GM21528 (cell line): ENCODE data around the gene TTC6.
"Not testable (repeated sequence)": the region's sequence is repeated elsewhere in the genome, so short reads cannot be mapped to it uniquely, and the experiment has no call there.

Experiments
- ATAC-seq: cut with Tn5 transposase; IDR thresholded peaks from one replicate; pipeline ENCODE4 v1.9.1; 2021; ENCODE audit warnings: mild to moderate bottlenecking, moderate library complexity; ENCODE audit not compliant: unreplicated experiment, low FRiP score

The TTC6 gene, protein sequence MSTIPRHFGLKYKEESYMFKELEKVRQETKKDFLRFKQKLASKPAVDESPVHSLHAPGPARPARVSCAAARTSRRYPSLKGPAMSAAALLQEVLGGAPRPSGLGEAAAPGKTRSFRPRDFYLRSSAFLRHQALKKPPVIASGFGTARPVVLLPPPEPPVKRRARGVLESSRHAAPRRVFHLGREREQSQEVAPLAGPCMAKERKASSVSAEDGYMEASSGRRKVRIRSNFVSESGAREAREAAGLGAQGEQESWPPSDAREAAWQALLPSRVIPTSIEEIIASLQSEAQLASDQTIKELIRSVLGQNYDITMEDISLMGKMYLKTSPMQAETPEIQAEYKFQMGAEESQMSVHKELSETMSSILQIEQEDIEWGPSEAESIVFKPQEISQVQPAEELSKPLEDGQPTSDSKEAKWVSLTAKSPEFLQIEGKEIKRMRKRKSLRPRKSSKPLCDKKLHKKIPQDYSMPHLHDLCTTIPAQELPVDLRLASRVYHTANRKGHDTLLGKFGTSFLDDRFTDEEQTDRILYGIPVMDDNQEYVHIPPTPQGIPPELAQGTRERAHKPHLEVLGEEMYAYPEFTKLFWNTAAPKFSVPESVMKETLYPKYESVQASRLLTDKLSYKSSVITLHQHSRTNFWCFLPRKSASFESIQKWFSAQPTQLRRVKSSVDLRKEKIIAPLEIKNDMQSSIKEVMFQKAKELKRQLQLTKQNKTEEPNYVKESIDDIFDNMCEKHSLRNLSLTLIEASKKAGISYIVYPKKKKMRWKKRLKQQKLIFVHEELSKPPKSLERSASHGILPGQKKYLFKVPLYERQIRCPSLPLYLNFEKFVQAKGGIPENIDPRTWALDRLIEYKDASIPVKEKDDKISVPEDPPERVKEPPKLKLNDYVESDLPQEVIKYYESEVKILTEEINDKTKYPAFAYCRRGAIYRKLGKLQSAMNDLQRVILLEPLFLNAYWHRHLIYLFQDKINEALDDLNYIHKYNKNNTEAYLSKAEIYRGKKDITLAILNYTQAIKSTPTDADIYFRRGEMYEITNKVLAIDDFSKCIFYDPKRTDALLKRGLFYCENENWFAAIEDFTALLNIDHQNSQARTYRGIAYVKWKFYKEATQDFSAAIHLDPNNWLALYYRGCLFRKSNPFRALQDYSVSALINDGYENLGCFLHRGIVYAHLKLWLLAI (N-terminal part only)

GRCh38 chr14:37594971-37595808 is at the start of gene TTC6, which contains the start of gene FOXA1:
TTC6 (plus strand) TSS chr14:37595629; CDS start chr14:37622065, 26,436 bp downstream.
FOXA1 (minus strand) TSS chr14:37595249; CDS start chr14:37594972, 277 bp downstream.
- ATAC-seq: no peak

DNA sequence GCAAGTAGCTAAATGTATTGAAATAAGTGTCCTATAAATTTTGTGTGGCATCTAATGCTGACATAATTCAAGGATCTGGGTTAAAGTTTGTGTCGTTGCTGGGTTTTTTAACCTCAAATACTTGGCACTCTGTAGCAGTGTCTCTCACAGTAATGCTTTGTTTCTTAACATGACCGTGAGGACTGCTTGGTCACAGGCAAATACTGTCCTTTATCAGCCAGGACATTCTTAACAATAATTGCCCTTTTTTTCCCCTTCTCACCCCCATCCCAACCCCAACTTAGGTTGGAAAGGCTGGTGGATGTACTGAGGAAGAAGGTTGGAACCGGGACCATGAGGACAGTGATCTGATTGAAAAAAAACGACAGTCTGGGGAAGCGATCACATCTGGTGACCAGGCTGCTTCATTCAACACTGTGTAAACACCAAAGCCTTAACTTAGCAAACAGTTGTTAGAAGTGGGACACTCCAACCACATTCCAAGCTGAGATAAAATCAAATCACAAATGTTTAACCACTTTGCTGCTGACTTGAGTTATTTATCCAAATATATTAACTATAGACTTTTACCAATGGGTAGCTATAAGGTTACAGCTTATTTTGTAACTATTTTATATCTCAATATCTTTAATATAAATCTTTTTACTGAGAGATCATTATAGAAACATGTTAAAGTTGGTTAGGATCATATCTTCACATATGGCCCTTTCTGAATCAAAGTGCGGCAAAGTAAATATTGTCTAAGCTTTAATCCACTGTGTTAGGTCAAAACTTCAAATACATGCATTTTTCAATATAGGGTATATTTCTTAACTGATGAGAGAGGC is 48.6 kb upstream of the TTC6 start:
- no peak for ATAC-seq

- no peak for ATAC-seq
These were observed 44.9 kb upstream of the TTC6 start for GRCh38 chr14:37550511-37550910.

GRCh38 chr14:37551119-37551518 is 44.3 kb upstream of the TTC6 start:
- ATAC-seq: no peak

DNA sequence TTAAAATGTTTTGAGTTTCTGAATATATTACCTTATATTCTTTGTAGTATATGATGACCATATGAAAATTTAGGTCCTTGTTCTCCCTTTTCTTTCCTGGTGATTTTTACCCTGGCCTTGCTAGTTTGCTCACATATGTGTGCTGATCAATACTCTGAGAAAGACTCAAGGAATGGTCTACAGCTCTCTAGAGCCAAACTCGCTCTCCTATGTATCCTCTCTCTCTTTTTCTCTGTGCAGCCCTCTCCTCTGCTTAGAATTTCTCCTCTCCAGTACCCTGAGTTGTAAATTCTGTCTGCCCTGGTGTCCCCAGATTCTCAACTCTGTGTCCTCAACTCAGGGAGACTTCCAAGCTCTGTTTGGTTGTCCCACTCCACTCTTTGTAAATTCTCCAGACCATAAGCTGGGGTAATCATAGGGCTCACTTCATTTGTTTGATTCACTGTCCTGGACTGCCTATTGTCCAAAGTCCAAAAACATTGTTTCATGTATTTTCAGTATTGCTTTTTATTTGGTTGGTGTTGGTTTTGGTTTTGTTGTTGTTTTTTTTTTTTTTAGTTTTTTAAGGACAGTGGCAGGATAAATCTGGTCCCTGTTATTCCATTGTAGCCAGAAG is 41.4 kb upstream of the TTC6 start:
- no peak for ATAC-seq

- ATAC-seq: not testable (repeated sequence)
These were observed 39.8 kb upstream of the TTC6 start for GRCh38 chr14:37555596-37555995.

DNA sequence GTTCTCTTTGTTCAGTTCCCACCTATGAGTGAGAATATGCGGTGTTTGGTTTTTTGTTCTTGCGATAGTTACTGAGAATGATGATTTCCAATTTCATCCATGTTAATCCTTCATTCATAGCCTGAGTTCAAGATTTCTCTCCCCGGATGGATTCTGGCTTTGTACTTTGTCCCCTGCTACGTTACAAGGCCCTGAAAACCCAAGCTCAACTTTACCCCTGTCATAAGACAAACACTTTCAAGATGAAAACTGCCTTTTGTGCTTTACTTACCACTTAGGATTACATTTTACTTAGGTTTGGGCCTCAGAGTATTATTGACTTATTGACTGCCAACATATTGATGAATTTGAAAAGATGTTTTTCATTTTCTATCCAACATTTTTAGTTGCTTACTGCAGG is 36.7 kb upstream of the TTC6 start:
- ATAC-seq: no peak

DNA sequence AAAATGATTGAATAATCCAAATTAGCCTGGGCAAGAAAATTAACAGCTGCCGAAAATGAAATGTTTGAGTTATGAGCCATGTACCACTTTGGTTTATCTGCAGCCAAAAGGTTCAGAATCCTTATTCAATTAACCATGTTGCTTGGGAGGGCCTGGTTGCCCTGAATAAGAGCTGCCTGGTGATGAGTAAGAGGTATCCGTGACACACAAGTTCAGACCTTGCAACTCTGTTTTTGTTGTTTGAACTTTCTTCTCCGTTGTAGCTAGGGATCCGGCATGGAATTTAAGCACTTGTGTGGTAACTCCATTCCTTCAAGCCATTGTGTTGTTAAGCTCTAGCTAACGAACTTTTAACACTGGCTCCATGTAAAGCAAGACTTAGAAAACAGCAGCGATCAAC is 36.0 kb upstream of the TTC6 start:
- ATAC-seq: no peak

DNA sequence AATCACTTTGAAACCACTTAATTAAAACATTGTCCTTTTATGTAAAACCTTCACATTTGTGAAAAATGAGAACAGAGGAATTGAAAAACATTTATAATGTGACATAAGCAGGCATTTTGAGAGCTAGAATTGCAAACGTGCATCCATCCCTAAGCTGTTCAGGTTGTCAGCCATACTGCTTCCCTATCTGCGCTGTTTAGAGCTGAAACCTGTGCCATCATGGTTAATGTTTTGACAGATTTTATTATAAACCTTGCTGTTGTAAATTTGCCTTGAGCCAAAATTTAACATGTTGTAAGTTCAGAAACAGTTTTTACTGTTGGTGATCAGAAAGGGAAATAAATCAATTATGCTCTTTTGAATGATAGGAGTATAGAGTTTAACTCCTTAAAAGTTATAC is 32.2 kb upstream of the TTC6 start:
- ATAC-seq: no peak

GRCh38 chr14:37565550-37565949 is 29.9 kb upstream of the TTC6 start:
- no peak for ATAC-seq

GRCh38 chr14:37566811-37567371 is 28.5 kb upstream of the TTC6 start:
- no peak for ATAC-seq

- ATAC-seq: no peak
These were observed 25.7 kb upstream of the TTC6 start for GRCh38 chr14:37569729-37570128.

DNA sequence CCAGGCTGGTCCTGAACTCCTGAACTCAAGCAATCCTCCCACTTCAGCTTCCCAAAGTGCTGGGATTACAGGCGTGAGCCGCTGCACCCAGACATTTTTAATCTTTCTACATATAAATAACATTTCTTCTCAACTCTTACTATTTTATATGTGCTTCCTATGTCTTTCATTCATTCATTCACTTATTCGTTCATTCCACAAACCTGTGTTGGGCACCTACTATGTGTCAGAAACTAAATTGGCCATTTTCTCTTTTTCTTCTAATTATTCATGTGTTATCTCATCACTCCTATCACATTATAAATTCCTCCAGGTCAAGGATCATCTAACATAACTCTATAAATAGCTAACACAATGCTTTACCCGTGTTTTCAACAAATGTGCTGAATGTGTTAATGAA is 24.0 kb upstream of the TTC6 start:
- ATAC-seq: no peak

GRCh38 chr14:37573356-37573755 is 22.1 kb upstream of the TTC6 start:
- ATAC-seq: no peak

DNA sequence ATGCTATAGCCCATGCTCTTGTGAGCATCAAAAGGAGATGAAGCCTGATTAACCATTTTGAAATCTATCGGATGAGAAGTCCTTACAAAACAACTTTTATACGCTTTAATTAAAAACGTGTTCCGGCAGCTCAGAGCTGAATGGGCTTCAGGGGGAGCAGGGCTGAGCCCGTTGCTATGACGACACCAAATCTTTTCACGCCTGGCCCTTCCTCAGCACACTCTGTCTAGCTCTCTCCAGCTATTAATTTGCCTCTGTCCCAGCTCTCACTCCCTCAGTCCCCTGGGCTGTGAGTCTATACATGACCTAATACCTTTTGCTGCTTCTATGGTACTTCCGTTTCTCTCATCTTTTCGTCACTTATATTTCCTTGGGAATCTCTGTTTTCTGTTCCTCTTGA is 16.2 kb upstream of the TTC6 start:
- no peak for ATAC-seq

- no peak for ATAC-seq
These were observed 15.3 kb upstream of the TTC6 start for GRCh38 chr14:37580146-37580545.

DNA sequence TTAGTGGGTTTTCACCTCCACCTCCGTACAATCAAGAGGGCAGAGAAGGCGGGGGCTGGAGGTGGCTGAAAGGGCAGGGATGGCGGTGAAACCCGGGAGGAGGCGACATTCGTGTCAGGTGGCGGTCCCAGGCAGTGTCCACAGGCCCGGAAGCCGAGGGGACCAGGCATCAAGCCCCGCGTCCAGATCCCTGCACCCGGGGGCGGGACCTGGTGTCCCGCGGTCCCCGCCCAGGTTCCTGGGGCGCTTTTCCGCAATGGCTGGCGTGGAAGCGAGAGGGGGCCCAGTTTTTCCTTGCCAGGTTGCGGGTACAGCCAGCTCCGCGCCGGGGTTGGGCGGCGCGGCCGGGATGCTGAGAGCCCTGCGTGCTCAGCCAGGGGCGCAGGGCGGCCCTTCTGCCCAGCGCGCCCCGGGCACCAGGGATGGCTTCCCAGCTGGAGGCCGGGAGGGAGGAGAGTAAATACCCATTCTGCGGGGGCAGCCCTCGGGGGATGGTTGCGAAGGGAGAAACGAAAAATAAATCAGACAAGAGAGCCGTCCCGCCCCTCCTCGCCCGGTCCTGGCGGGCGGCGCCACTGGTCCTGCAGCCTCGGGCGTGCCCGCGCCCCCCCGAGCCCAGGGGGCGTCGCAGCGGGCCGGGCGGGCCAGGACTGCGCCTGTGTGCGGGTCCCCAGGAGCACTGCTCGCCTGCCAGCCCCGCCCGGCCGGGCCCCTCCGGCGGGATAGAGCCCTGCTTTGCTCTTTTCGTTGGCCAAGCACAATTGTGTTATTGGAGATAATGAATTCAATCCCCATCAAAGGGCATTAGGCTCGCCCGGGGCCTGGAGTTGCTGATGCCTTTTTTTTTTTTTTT is 11.8 kb upstream of the TTC6 start:
- no peak for ATAC-seq
